NCI-H2107 (cell line): ENCODE measurements around the gene HSD17B1.
"Not testable (repeated sequence)": the region's sequence is repeated elsewhere in the genome, so short reads cannot be mapped to it uniquely, and the experiment has no call there.

Experiments
- DNase-seq: peaks from one replicate; lab custom pipeline; 2025; lab: John Stamatoyannopoulos, UW

The HSD17B1 gene, protein sequence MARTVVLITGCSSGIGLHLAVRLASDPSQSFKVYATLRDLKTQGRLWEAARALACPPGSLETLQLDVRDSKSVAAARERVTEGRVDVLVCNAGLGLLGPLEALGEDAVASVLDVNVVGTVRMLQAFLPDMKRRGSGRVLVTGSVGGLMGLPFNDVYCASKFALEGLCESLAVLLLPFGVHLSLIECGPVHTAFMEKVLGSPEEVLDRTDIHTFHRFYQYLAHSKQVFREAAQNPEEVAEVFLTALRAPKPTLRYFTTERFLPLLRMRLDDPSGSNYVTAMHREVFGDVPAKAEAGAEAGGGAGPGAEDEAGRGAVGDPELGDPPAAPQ

GRCh38 chr17:42552736-42553135, at the start of gene HSD17B1:
TSS of gene HSD17B1 (plus strand) at chr17:42552923. CDS start at chr17:42552934, 11 bp downstream.
- not testable (repeated sequence) for DNase-seq

DNA sequence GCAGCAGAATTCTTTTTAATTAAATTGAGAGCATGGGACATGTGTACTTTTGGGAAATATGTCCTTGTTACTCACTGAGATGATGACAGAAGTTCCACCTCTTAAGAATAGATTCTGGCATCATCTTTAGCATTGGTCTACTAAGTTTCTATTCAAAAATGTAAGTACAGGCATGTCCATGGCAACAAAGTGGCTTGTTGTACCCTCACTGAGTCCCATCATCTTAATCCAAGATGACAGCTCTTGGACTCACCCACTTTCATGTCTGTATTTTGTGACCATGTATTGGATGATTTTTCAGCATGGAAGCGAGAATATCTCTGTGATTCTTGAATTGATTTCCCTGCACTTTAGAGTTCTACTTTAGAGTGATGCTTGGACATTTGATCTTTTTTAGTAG, 49.8 kb upstream of the HSD17B1 start:
- no peak for DNase-seq

DNA sequence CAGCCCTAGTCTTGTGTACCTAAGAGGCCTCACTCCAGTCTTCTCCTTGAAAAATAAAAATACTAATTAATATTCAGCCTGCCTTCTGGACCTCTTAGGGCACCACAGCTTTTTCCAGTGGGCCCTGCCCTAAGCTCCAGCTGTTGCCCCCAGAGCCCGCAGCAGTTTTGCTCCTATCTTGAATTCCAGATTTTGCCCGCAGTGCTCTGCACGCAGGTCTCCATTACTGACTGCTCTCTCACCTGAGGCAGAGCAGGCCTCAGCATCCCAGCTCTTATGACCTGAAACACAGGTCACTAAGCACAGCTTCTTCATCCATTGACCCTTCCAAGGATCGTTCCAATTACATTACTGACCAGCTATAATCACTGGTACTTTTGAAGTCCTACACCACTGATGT, 45.1 kb upstream of the HSD17B1 start:
- DNase-seq: no peak

GRCh38 chr17:42508426-42509165, 44.1 kb upstream of the HSD17B1 start:
- DNase-seq: no peak

DNA sequence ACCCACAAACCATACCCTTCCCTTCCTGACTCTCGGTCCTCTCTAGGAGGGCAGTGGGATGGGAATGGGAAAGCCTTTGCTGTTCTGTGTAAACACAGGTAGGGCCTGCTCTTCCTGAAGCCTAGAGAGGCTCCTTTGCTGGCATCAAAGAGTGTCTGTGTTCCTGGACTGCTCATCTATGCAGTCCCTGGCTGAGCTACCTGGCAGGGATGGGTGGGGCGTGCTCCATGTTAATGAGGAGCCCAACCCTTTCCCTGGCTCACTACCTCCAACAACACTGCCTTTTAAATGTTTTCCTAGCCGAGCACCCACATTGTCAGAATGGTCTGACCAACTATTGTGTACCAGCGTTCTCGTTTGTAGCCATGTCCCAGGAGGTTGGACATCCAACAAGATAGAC, 43.3 kb upstream of the HSD17B1 start:
- no peak for DNase-seq

DNA sequence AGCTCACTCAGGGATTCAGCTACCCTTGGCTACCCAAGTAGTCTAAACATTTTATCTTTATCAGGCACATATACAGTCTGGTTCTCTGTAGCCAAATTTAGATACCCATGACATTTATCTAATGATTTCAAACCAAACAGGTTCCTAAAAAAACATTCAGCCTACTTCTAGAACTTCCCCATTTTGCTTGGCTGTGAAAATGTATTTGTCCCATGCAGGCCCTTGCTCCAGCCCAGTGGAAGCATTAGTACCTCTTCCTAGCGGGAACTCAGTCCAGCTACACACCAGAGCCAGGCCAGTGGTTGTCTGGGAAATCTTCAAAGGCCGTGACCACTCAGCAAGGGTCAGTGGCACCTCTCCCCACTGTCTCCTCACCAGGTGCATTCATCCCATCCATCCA, 42.9 kb upstream of the HSD17B1 start:
- no peak for DNase-seq

- no peak for DNase-seq
These were observed 40.5 kb upstream of the HSD17B1 start for GRCh38 chr17:42512246-42512645.

GRCh38 chr17:42512733-42513251, 39.9 kb upstream of the HSD17B1 start:
- no peak for DNase-seq

DNA sequence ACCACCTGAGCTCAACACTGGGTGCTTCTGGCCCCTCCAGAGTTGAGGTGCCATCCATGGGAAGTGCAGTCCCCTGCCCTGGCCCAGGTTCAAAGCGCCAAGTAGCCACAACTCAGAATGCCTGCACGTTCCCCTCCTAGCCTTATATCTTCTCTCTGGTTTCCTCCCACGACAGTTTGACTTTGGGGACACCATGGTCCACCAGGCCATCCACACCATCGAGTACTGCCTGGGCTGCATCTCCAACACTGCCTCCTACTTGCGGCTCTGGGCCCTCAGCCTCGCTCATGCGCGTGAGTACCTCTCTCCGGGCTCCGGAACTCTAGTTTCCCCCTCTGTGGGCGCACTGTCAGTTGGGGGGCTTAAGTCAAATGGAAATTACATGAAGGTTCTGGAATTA, 39.0 kb upstream of the HSD17B1 start:
- no peak for DNase-seq

DNA sequence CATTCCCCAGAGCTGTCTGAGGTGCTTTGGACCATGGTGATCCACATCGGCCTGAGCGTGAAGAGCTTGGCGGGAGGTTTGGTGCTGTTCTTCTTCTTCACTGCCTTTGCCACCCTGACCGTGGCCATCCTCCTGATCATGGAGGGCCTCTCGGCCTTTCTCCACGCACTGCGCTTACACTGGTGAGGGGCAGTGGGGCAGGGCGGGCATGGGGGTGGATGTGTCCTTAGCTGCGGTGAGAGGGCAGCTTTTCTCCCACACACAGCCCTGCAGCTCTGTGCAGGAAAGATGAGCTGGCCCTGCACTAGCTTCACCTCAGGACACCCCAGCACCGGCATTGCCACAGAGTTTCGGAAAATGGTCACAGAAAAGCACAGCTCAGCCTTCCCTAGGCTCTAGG, 38.4 kb upstream of the HSD17B1 start:
- DNase-seq: no peak

- no peak for DNase-seq
These were observed 37.9 kb upstream of the HSD17B1 start for GRCh38 chr17:42514867-42515266.

DNA sequence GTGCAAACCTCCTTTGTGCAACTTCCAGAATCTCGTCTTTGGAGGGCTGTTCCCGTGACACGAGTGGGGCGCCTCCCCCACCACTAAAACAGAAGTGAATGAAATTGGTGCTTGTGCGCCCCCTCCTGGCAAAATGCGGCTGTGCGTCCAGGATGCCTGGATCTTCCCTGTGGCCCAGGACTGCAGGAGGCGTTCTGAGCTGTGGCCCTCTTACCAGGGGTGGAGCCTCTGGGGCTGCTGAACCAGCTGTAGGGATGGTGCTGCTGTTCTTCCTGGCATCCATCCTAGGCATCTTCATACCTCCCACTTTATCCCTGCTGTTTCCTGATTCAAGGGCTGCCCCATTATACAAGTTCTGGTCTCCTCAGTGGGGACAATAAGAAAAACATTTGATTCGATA, 35.2 kb upstream of the HSD17B1 start:
- no peak for DNase-seq

DNA sequence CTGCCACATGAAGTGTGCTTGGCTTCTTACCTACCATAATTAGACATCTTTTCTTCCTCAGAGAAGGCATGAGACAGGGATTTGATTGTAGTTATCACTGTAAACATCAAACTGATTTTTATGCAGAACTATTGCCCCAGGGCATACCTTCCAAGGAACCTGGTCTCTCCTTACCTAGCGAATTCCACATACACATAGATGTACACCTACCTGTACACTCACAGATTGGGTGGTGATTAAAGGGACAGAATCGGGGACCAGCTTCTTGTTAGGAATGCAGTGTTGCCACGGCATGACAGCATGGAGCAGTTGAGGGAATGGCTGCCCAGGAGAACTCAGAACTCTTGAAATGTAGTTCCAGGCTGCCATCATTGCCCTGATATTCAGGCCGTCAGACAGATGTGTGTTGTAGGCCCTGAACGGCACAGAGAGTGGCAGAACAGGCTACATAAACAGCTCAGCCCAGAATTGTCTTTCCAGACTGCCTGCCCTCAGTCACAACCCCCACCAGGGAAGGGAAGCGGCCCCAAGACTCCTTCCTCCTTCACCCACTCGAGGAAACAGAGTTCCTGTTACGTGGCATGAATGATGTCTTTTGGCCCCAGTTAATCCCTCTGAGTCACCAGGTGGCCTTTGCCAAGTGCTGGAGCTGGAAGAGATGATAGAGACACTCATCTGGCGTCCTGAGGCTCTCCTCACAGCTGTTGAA, 34.5 kb upstream of the HSD17B1 start:
- no peak for DNase-seq

GRCh38 chr17:42518755-42519545, 33.8 kb upstream of the HSD17B1 start:
- no peak for DNase-seq

DNA sequence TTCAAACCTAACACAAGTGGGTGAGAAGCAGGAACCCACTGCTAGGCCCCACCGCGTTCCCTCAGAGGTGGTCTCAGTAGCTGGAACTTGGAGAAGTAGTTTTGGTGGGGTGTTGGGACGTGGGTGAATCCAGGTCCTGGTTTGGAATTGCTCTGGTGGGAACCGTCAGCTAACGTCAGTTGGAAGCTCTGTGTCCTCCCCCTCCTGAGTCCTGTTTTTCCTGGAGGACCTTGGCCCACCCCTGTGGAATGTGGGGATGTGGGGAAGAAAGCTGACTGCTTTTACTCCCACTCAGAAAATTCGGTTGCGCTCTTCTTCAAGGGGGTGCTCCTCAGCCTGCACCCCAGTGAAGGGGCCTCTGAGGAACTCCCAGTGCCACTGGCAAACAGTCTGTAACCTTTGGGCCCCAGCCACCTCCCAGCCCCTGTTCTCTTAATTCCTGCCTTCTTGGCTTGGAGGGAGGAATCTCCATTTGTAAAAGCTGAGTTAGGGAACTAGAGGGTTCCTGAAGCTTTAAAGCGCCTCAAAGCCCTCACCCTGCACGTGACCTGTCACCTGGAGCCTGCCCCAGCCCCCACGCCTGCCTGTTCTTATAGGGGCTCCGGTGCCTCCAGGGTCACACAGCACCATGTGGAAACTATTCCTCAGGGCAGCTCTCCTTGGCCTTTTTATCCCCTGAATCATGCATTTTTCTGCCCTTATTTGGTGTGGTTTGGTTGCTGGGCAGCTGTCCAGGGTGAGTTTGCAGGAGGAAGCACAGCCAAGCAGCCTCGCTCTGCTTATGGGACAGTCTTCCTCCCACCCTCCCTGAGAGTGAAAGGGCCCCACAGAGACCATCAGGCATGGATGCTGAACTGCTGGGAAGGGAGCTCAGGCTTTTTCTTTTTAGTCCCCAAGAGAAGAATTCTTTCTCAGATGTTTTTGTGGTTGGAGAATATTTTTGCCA, 32.9 kb upstream of the HSD17B1 start:
- no peak for DNase-seq

DNA sequence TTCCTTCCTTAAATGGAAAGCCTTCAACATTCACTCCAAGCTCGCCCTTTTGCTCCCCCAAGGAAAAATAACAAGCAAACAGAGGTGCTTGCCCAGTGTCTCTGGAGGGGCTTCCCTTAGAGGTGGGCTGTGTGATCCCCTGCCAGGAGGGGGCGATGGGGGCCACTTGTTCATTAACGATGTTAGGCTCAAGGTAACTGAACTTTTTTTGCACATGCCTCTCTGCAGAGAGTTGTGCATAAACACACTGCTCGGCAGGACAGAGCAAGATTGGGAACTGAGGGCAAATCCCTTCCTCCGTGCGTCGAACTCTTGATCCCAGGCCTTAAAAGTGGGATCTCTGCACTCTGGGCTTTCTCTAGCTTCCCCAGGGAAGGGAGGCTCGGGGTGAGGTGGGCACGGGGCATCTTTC, 32.2 kb upstream of the HSD17B1 start:
- no peak for DNase-seq

- DNase-seq: no peak
These were observed 31.7 kb upstream of the HSD17B1 start for GRCh38 chr17:42521036-42521435.

DNA sequence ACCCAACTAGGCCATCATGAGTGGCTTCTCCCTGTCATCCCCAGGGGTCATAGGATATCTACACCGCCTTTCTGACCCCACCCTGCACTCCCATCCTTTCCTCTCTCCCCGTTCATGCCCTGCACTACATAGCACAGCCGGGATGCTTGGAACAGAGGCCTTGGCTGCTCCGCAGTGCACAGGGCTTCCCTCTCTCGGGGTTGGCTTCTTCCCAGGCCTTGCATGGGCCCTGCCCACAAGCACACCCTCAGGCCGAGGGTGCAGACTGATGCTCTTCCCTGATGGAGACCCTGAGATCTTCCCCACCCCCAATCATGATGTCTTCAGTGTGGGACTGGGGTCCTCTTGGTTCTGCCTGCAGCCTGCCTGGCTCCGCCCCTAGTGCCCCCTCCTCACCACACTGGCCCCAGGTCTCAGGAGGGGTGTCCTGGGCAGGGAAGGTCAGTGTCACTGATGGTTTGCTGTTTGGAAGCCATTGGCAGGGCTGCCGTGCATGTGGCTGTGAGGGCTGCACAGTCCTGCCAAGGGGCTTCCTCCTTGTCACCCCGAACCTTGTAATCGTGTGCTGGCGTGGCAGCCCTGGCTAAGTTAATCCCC, 31.0 kb upstream of the HSD17B1 start:
- DNase-seq: no peak

GRCh38 chr17:42522263-42522790, 30.4 kb upstream of the HSD17B1 start:
- no peak for DNase-seq

DNA sequence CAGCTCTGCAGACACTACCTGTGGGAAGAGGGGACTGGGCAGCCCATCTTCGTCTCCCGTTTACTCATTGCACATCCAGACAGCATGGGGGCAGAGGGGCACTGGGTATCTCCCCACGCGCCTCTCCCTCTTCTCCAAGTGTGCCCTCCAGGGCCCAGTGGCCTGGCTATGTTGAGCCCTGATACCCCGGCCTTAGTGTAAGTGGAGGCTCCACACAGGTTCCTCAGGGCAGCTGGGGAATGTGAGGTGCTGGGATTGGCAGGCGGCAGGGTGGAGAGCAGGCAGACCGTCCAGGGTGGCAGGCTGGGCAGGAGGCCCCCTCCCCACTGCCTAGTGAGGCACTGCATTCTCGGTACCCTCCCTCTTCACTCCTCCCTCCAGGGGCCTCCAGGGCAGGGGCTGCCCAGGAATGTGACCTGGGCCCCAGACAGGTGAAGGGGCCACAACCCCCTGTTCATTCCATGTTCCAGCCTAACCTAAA, 29.9 kb upstream of the HSD17B1 start:
- no peak for DNase-seq
